Measurements from ENCODE around the gene SERPINC1. TPM values are rescaled to one million over a fixed set of nuclear protein-coding genes. Genes with fewer than 3 reads are reported as not detected.

The SERPINC1 gene
- total RNA-seq, 1 donor from 2014 or later = 3.7 TPM

DNA sequence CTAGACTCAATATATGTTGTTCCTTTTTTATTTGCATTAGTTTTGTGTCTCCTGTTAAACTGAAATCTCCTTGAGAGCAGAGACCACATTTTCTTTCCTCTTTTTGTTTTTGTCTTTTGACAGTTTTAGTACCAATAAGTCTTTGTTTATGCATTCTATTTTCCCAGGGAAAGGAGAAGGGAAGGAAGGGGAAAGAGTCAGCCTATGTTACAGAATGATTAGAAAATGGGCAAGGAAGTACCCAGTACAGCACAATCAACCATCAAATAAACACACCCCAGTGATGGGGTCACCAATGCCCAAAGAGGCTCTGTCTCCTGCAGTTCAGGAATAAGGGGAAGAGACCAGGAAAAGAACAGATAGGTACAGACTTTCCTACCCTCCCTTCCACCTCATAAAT lies 38.9 kb downstream of the SERPINC1 start:
- no peak for DNase-seq (ENCODE audit: low spot score in 2 of 2)
- Histone ChIP-seq H3K4me1 (no peaks in the 10 kb centered on the region), H3K36me3 (peaks cover 10 to 52% of the 10 kb centered on the region in 2 donors), H3K27me3 (no peaks in the 10 kb centered on the region), H3K4me3 (no peak overlapping the region), H3K27ac (no peak overlapping the region), H3K9me3 (no peaks in the 10 kb centered on the region)
- TF ChIP-seq, protein P1, sequence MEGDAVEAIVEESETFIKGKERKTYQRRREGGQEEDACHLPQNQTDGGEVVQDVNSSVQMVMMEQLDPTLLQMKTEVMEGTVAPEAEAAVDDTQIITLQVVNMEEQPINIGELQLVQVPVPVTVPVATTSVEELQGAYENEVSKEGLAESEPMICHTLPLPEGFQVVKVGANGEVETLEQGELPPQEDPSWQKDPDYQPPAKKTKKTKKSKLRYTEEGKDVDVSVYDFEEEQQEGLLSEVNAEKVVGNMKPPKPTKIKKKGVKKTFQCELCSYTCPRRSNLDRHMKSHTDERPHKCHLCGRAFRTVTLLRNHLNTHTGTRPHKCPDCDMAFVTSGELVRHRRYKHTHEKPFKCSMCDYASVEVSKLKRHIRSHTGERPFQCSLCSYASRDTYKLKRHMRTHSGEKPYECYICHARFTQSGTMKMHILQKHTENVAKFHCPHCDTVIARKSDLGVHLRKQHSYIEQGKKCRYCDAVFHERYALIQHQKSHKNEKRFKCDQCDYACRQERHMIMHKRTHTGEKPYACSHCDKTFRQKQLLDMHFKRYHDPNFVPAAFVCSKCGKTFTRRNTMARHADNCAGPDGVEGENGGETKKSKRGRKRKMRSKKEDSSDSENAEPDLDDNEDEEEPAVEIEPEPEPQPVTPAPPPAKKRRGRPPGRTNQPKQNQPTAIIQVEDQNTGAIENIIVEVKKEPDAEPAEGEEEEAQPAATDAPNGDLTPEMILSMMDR (IDR thresholded peaks at IDR 0.05) = no peak
- intact Hi-C loops (cut with DNase I) = no loop called here

DNA sequence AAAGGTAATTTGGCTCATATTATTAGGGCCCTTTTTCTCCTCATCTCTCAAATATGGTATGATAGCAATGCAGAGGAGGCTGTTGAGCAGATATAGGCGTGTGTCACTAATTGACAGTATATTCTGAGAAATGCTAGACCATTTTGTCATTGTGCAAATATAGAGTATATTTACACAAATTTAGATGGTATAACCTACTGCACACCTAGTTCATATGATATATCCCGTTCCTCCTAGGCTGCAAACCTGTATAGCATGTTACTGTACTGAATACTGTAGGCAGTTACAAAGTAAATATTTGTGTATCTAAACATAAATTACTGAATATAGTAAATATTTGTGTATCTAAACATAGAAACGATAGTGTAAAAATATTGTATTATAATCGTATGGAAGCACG lies 40.4 kb downstream of the SERPINC1 start:
- no peaks in the 10 kb centered on the region for H3K4me1 ChIP-seq
- no peak overlapping the region for H3K4me3 ChIP-seq
- DNase-seq (ENCODE audit: low spot score in 2 of 2) = no peak
- no peaks in the 10 kb centered on the region for H3K9me3 ChIP-seq
- TF ChIP-seq, protein P1 (IDR thresholded peaks at IDR 0.05) = no peak
- no peak overlapping the region for H3K27ac ChIP-seq
- H3K27me3 ChIP-seq = no peaks in the 10 kb centered on the region
- peaks cover 10 to 55% of the 10 kb centered on the region in 2 donors for H3K36me3 ChIP-seq
- intact Hi-C loops (cut with DNase I) = no loop called here

DNA sequence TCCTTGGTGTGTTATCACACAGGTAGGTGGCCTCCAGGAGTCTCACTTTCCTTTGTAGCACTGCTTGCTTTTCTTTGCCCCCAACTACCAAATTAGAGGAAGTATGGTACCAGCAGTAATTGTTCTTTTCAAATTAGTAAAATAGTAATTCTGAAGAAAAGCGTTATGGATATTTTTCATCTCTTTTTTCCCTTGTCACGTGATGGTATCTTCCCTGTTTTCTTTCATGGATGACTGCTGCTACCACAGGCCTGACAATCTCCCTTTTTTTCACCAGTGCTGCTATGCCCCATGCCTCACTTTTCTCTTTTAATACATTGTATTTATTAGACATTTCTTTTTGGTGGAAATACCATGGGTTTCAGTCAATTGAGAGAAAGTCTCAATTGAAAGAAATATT lies 45.6 kb downstream of the SERPINC1 start:
- intact Hi-C loops (cut with DNase I) = no loop called here
- Histone ChIP-seq H3K9me3 (no peaks in the 10 kb centered on the region), H3K27ac (no peak overlapping the region), H3K27me3 (no peaks in the 10 kb centered on the region), H3K36me3 (peaks cover 9 to 43% of the 10 kb centered on the region in 2 donors), H3K4me1 (peaks cover 4 to 9% of the 10 kb centered on the region in 2 donors), H3K4me3 (no peak overlapping the region)
- DNase-seq (ENCODE audit: low spot score in 2 of 2) = no peak
- TF ChIP-seq, protein P1 (IDR thresholded peaks at IDR 0.05) = no peak

DNA sequence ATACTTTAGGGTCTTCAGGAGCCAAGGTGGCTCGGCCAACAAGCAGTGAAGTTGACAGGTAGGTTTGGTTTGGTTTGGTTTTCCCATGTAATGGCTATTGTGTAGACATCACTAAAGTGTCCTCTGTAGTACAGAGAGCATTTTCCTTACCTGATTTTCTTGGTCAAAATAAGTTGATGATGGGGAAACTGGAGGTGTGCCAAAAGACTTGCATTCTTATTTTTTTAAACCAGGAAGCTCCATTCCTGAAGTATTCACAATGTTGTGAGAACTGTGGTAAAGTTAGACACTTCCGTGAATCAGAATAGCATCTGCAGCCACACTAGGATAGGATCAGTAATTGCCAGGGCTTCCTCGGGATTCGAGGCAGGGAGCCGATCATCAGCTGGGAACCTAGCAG lies 46.0 kb downstream of the SERPINC1 start:
- Histone ChIP-seq H3K36me3 (peaks cover 9 to 43% of the 10 kb centered on the region in 2 donors), H3K9me3 (no peaks in the 10 kb centered on the region), H3K4me1 (peaks cover 4 to 10% of the 10 kb centered on the region in 2 donors), H3K27ac (no peak overlapping the region), H3K4me3 (no peak overlapping the region), H3K27me3 (no peaks in the 10 kb centered on the region)
- no peak for DNase-seq (ENCODE audit: low spot score in 2 of 2)
- TF ChIP-seq, protein P1 (IDR thresholded peaks at IDR 0.05) = no peak
- intact Hi-C loops (cut with DNase I) = no loop called here

DNA sequence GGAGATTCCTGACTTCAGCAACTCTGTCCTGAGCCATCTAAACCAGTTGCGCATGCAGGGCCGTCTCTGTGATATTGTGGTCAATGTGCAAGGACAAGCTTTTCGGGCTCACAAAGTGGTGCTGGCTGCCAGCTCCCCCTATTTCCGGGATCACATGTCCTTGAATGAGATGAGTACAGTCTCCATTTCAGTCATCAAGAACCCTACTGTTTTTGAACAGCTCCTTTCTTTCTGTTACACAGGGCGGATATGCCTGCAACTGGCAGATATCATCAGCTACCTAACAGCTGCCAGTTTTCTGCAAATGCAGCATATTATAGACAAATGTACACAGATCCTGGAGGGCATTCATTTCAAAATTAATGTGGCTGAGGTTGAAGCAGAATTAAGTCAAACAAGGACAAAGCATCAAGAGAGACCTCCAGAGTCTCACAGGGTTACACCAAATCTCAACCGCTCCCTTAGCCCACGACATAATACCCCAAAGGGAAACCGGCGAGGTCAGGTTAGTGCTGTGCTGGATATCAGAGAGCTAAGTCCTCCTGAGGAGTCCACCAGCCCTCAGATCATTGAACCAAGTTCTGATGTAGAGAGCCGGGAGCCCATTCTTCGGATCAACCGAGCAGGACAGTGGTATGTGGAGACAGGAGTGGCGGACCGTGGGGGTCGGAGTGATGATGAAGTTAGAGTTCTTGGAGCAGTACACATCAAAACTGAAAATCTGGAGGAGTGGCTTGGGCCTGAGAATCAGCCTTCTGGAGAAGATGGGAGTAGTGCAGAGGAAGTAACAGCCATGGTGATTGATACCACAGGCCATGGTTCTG lies 46.7 kb downstream of the SERPINC1 start:
- H3K27me3 ChIP-seq = no peaks in the 10 kb centered on the region
- H3K27ac ChIP-seq = no peak overlapping the region
- H3K4me1 ChIP-seq = peaks cover 4 to 10% of the 10 kb centered on the region in 2 donors
- intact Hi-C loops (cut with DNase I) = no loop called here
- TF ChIP-seq, protein P1 (IDR thresholded peaks at IDR 0.05) = no peak
- H3K9me3 ChIP-seq = no peaks in the 10 kb centered on the region
- no peak for DNase-seq (ENCODE audit: low spot score in 2 of 2)
- H3K36me3 ChIP-seq = peaks cover 6 to 43% of the 10 kb centered on the region in 2 donors
- peak overlapping the region in 1 of 2 donors; percentile 97 for H3K4me3 ChIP-seq
